Kasumi-1 (cell line): ENCODE measurements around the gene DUSP2.

Experiments used
- DNase-seq, 2 experiments: peaks; one replicate each; lab custom pipeline; 2025; lab: John Stamatoyannopoulos, UW

Gene DUSP2

DNA sequence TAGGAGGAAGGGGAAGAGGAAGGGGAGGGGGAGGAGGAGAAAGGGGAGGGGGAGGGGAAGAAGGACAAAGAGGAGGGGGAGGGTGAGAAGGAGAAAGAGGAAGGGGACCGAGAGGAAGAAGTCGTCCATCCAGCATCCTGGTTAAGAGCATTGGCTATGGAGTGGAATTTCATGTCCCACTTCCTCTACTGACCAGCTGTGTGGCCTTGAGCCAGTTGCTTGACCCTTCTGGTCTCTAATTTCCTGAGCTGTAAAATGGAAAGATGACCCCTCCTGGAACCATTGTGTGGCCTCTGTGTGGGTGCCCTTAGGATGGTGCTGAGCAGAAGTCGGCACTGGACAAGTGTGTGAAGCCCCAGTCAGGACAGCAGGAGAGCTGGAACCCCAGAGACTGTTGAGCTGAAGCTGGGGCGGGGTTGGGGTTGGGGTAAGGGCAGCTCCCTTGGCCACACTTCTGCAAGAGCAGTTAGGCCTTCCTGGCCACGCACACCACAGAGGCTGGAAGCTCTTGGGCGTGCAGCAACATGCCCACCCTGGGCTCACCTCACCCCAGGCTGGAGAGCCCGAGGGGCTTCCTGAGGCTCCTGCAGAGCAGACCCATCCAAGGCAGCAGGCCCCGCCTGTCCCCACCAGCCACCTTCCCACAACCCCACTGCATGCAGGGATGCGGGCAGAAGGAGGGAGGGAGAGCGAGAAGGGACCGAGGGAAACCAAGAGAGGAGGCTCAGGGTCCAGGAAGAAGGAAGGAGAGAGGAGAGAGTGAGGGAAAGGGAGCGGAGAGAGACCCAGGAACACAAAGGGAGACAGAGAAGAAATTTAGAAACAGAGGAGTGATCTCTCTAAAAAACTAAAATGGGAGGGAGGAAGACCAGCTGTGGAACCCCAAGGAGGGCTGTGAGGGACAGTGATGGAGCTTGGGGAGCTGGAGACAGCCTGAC, 45.1 kb downstream of the DUSP2 start:
- DNase-seq, result no peak

DNA sequence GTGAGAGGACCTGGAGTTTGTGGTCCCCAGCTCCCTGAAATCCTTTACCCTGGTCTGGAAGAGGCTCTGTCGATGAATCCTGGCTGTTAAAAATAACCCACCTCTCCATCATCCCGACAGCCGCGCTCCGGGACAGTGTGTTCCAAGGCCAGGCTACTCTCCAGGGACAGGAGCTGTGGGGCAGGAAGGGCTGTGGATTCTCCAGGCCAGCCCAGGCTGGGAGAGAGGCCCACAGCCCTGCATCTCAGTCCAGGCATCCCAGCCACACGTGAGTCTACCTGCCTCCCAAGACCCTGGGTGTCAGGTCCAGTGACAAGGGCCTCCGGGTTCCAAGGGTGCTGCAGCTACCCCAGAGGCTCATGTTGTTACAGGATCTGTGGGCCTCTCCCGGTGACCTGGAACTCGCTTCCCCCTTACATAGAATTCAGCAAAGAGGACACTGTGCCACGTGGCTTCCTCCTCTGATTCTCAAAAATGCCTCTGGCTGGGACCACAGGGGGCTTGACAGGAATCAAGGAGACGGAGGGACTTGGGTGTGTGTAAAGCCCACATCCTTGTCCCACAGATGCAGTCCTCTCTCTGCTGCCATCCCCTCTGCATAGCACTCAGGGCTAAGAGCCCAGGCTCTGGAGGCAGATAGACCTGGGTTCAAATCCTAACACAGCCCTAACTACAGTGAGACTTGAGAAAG, 46.2 kb downstream of the DUSP2 start:
- DNase-seq, result no peak

DNA sequence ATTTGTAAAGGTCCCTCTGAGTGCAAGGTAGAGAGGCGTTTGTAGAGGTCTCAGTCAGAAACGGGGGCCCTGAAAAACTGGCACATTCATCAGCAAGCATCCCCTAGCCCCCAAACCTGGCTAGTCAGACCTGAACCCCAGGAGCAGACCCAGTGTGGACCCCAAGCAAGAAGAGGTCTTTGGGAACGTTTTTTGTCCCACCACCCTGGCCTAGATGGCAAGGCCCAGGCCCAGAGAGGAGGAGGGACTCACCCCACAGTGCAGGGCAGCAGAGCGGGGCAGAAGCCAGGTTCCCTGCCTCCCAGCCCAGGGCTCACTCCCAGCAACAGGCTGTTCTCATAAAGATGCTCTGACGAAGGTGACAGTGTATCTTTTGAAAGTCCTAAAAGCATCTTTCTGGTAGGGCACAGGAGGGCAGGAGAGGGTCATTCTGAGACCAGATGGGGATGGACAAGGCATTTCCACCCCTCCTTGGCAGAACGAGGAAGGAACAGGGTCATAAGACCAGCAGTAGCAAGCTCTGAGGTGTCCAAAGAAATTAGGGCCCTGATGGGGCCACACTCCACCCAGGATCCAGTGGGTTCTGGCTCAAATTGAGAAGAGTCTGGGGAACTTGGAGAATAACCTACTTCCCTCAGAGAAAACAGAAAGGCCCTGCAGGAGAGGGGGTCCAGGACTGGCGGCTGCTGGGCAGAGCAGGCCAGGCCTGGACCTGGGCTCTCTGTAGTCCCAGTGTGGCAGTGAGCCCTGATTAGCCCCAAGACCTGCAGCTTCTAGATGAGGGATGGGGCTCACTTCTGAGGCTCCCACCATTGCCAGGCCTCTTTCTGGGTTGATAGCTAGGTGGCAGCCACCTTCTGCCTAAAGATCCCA, 47.1 kb downstream of the DUSP2 start:
- DNase-seq, result no peak

DNA sequence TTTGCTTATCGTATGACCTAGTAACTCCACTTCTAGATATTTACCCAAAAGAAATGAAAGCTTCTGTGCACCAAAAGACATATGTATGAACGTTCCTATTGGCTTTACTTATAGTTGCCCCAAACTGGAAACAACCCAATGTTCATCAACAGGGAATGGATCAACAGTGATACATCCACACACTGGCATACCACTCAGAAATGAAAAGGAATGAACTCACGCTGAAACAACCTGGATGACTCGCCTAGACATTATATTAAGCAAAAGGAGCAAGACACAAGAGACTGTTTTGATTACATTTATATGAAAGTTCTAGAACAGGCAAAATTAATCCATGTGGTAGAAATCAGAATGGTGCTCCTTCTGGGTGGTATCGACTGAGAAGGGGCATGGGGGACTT, 47.8 kb downstream of the DUSP2 start:
- no peak for DNase-seq

DNA sequence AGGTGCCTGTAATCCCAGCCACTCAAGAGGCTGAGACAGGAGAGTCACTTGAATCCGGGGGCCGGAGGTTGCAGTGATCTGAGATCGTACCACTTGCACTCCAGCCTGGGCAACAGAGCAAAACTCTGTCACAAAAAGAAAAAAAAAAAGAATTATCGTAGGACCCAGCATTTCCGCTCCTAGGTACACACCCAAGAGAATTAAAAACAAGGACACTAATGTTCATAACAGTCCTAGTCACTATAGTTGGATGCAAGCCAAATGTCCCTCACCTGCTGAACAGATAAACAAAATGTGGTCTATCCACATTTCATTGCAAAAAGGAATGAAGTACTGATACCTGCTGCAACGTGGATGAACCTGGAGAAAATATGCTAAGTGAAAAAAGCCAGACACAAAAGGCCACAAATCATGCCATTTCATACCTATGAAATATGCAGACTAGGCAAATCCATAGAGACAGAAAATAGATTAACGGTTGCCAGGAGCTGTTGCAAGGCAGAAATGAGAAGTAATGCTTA, 50.1 kb downstream of the DUSP2 start:
- no peak for DNase-seq

DNA sequence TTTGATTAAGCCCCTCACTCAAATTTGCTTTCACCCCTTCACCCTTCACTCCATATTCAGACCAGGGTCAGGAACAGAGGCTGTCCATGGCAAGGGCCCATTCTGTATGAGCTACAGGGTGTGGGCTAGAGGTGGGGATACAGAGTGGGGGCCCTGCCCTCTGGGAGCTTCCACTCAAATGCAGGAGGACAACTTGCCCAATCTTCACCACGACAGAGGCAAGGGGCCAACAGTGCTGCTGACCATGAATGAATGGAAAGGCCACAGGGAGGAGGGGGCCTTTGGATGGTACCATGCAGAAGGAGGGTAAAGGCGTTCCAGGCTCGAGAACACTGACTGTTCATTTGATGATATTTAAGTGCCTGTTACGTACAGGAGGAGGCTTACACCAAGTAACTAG, 51.7 kb downstream of the DUSP2 start:
- no peak for DNase-seq
